Gastroesophageal sphincter (tissue), 3 donors: ENCODE data around the gene UNK.

Experiments used
- EP300 ChIP-seq: sonication (generic); formaldehyde crosslinking; IDR thresholded peaks from one replicate; pipeline ENCODE4 v1.6.1; 2017; ENCODE audit warnings: antibody characterized with exemption, mild to moderate bottlenecking
- POLR2A ChIP-seq, 2 donors: fragments of 450-650 bp; IDR thresholded peaks; one replicate each; pipeline ENCODE4 v1.6.1; 2017; ENCODE audit warnings: antibody characterized with exemption in 2 of 2, mild to moderate bottlenecking in 2 of 2, moderate library complexity in 1 of 2
- POLR2AphosphoS5 ChIP-seq: sonication (generic); formaldehyde crosslinking; IDR thresholded peaks from one replicate; pipeline ENCODE4 v1.6.1; 2017; ENCODE audit warnings: antibody characterized with exemption
- TF ChIP-seq, protein P1 (sequence below), 4 experiments: fragments of 200-600 bp in 2 of 4; fragments of 450-650 bp in 2 of 4; sonication (generic) in 1 of 4; IDR thresholded peaks; one replicate each; pipeline ENCODE4 v1.5.1; 2017 to 2019; ENCODE audit warnings: antibody characterized with exemption in 4 of 4, mild to moderate bottlenecking in 2 of 4, moderate library complexity in 2 of 4

GRCh38 chr17:75757086-75757681 is 27.4 kb upstream of the UNK start:
- TF ChIP-seq, protein P1, sequence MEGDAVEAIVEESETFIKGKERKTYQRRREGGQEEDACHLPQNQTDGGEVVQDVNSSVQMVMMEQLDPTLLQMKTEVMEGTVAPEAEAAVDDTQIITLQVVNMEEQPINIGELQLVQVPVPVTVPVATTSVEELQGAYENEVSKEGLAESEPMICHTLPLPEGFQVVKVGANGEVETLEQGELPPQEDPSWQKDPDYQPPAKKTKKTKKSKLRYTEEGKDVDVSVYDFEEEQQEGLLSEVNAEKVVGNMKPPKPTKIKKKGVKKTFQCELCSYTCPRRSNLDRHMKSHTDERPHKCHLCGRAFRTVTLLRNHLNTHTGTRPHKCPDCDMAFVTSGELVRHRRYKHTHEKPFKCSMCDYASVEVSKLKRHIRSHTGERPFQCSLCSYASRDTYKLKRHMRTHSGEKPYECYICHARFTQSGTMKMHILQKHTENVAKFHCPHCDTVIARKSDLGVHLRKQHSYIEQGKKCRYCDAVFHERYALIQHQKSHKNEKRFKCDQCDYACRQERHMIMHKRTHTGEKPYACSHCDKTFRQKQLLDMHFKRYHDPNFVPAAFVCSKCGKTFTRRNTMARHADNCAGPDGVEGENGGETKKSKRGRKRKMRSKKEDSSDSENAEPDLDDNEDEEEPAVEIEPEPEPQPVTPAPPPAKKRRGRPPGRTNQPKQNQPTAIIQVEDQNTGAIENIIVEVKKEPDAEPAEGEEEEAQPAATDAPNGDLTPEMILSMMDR (IDR thresholded peaks at IDR 0.05) = no peak
- TF ChIP-seq POLR2AphosphoS5 (no peak), POLR2A (IDR thresholded peaks at IDR 0.05) (no peak), EP300 (no peak)
